Right forelimb (tissue), 1 donor: ENCODE results near the gene TSPO.

Experiments
- DNase-seq: peaks from one replicate; pipeline ENCODE4 v3.0.0-alpha.2; 2018

TSPO gene

DNA sequence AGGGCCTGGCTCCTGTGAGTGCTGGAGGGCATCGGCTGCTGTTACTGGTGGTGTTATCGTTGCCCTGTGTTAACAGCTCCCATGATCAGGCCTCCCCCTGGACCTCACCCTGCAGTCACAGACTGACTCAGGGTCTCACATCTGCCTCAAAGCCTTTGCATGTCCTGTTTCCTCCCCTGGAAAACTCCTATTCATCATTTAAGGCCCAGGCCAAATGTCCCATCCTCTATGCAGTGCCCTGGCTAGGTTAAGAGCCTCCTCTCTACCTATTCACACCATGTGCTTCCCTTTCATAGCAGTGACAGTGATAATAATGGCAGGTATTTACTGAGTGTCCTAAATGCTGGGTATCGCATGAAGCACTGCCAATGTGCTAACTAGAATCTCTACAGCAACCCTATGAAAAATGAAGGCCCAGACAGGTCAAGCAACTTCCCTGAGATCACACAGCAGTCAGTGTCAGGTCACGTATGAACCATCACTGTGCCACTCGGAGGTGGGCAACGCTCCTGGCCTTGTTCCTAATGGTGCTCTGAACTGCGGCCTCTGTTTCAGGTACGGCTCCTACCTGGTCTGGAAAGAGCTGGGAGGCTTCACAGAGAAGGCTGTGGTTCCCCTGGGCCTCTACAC lies 9.3 kb downstream of the TSPO start:
- no peak for DNase-seq

DNA sequence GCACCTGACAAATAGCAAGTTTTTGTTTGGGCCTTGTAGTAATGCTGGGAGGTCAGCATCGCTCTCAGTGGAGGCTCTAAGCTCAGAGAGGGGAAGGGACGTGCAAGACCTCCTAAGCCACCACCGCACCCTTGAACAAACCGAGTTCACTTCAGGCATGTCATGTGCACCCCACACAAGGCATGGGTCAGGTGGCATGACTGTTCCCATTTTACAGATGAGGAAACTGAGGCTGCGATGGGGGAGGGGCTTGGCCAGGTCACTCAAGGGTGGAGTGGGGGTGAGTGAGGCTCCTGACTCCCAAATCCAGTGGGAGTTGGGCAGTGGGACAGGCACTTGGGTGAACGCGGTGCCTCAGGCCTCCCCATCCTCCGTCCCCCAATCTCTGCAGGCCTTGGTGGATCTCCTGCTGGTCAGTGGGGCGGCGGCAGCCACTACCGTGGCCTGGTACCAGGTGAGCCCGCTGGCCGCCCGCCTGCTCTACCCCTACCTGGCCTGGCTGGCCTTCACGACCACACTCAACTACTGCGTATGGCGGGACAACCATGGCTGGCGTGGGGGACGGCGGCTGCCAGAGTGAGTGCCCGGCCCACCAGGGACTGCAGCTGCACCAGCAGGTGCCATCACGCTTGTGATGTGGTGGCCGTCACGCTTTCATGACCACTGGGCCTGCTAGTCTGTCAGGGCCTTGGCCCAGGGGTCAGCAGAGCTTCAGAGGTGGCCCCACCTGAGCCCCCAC lies 11.2 kb downstream of the TSPO start:
- DNase-seq, result no peak

DNA sequence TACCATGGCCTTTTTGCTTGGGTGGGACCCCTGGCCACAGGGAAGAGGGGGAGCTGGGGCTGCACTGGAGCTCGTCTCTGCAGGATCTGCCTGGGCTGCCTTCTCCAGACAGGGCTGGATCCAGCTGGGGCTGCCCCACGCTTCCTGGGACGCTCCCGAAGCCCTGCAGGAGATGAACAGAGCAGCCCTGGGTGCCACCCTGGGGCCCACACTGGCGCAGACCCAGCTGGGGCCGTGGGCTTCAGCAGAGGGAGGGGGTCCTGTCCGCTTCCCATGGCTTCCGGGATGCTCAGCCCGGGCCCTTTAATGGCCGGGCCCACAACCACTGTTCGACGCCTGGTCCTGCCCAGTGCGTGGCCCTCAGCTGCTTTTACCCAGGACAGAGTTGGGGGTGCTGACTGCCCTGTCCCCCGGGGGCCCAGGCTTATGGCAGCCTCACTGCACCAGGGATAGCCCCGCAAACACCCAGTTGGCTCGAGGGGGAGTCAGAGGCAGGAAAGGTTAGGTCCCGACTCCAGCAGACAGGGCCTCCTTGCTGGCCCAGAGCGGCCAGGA lies 12.0 kb downstream of the TSPO start:
- DNase-seq, result no peak

DNA sequence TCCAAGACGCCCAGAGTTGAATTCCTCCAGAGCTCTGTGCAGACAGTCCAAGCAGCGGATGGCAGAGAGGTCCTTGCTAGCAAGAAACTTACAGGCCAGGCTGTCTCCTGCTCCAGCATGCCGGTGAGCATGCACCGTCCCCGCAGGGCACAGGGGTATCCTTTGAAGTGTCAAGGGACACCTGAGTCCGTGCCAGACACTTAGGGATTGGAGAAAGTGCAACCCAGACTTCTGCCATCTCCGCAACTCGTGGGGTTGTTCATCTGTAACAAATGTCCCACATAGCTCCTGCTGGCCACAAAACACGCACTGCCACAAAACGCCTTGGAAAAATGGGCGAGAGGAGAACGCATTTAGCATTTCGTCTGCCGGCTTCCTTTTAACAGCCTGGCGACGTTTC lies 13.3 kb downstream of the TSPO start:
- no peak for DNase-seq

DNA sequence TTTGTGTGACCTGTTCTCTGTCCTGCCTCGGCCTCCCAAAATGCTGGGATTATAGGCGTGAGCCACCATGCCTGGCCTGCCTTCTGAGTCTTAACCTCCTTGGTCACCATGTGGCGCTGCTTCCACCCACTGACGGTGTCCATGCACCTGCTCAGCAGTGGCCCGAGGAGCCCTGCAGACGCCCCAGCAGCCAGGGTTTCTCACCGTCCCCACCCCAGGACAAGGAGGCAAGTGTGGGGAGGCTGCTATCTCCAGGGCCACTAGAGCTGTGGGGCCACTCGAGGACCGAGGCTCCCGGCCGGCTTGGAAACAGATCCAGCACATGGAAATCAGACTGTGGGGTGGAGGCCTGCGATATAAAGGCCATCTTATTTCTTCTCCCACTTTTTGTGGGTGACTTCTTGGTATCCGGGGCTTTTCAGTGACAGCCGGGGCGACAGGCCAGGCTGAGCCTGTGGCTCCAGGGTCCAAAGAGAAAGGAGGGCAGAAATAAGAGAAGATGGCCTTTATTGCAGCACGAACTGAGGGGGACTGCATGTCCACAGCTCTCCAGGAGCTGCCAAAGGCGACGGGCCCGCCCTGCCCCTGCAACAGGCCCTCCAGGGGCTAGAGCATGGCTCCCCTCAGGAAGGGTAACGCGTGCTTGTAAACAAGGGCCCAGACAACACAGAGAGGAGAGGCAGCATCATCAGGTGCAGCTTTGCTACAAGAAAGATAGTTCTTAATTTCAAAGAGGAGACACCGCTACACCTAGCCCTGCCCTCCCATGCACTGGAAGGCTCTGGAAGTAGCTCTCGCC lies 15.0 kb downstream of the TSPO start:
- DNase-seq, result no peak

DNA sequence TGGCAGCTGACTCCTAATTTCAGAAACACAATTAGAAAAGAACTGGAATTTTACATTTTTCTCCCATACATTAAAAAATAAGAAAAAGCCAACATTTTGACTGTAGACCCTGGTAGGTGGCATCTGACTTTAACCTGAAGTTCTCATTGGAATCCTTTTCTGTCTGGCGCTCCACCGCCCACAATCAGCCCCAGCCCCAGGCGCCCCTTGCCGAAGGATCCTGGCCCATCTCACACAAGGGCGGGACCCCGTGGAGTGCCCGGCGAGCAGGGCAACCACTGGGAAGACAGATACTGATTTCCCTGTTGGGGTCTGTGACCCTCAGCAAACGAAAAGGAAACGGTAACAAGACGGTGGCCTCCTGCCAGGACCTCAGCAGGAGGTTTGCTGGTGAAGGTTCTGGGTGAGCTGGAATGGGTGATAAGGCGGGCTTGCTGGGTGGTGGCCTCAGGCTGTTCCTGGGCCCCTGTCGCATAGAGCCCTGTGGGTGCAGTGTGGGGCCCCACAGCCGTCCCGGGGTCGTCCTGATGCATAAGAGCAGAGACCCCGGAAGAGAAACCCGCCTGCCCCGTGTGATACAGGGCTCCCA lies 15.7 kb downstream of the TSPO start:
- no peak for DNase-seq

DNA sequence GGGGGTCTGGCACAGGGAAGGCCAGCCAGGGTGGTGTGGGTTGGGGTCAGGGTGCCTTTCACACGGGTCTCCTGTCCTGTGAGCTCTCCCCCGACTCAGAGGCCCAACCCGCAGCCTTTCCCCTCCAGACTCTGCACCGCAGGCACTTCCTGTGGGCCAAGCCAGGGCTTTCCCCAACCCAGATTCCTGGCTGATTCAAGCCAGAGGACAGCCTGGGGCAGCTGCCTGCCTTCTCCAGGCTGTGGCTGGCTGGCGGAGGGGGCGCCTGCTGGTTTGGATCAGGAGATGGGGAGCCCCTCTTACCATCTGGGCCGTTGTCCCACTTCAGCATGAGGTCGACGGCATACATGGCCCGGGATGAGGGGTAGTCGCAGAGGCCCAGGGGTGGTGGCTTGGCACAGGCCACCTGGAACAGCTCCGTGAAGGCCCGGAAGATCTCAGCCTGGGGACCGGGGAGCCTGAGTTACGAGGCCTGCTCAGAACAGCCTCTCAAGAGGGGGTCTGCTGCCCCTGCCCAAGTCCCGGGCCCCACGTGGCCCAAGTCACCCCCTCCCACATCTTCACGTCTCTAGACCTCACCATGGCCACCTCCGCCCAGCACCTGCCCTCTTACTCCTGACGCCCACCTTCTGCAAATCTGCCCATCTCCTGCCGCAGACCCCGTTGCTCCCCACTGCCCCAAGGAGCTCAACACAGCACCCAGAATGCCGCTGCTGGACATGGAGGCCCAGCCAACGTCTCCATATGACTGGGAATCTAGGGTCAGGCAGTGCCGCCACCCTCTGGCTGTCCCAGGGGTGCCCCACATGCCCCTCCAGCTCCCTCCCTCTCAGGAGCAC lies 17.3 kb downstream of the TSPO start:
- DNase-seq, result no peak

DNA sequence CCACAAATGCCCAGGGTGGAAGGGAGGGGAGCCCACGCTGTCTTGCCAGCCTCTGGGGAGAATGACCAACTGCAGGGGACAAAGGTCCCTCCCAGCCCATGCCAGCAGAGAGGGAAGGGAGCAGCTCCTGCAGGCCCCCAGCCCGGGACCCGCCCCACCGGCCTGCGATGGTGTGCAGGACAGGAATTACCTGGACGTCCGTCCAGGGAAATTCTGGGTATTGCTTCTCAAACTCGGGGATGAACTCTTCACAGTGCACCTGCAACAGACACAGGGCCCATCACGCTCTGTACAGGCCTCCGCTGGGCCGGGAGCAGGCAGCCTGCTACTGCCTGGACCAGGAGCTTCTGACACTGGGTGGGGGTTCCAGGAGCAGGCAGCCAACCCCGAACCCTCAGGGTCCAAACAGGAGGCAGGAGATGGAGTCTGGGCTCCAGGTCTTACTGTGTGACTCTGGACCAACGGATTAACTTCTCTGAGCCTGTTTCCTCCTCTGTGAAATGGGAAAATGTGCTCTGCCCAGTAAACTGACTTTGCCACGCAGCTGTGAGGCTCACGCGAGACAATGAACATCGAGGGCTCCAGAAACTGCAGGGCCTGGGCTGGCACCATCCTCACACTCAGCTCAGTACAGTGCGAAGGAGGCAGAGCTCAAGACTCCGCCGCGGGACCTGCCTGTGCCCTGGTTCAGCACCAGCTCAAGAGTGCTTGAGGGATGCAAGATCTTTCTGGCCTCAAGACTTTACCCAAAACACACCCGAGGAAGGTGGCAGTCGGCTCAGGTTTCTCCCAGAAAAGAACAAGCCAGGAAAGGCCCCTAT lies 18.2 kb downstream of the TSPO start:
- no peak for DNase-seq

DNA sequence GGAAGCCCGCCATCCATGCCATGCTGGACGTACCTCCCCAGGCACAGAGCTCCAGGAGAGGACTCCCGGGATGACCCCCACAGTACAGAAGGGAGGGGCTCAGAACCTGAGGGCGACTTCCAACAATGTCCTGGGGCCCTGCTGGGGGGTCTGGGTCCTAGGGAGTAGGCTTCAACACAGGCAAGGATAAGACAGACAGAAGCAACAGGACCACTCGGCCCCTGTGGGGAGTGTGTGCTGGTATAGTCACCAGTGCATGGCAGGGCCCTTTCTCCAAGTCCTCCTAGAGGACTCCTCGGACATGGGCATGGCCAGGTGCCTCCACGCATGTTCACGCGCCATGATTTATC lies 18.7 kb downstream of the TSPO start:
- no peak for DNase-seq

DNA sequence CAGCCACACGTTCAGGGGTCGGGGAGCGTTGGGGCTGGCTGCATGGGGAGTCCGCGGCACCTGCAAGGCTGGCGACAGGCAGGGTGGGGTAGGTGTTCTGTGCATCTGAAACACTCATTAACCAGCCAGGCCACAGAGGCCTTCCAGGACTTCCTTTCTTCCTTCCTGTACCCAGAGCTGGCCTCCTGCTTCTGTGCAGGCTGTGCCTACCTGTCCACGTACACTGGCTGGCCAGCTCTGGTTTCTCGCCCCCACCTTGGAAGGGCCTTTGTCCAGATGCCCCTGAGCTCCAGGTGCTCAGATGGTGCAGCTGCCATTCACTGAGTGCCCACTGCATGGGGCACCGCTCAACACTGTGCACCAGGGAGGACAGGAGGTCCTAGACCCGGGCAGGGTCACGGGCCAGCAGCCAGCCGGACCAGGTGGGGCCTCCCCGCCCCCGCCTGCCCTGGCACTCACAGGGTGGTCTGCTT lies 19.7 kb downstream of the TSPO start:
- no peak for DNase-seq

DNA sequence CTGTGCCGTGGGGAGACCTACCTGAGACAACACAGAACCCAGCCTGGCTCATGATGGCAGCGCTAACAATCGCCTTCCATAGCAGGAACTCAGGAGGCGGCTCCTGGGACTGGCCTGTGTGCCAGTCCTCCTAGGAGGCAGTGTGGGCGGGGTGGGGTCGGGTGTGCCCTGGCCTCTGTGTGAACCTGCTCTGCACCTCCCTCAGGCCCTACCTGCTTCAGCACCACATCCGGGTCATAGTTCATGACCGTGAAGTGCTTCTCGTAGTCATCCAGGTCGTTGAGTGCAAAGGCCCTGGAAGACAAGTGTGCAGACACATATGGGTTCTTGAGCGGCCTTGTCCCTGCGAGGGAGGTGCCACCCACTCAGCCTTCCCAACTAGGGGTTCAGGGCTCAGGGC lies 20.2 kb downstream of the TSPO start:
- DNase-seq, result no peak

DNA sequence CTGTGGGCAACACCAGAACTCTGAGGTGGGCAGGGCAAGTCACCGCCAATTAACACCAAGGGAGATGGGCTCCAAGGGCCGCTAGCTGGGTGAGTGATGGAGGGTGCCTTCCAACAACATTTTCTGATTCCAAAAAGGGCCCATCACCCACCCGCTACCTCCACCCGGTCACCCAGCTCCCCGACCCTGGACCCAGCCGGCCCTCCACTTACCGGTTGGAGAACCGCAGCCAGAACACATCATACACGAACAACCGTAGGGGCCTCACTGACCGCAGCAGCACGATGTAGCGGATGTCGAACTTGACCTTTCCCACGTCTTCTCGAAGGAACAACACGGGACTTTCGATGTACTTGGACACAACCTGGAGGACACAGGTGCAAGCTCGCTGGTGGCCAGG lies 20.8 kb downstream of the TSPO start:
- no peak for DNase-seq

DNA sequence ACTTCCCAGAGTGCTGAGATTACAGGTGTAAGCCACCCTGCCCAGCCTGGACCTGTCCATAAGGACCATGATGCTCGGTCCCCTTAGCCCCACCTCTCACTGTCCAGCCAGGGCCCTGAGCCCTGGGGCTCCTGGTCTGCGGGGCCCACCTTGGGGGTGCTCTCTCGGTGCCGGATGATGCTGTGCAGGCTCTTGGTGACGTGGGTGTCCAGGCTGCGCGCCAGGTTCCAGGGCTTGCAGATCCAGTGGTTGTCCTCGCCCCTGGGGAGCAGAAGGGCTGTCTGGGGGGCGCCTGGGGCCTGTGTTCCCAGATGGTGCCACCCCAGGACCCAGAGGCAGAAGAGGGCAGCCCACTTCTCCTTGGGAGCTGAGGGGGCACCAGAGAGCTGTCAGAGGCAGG lies 22.2 kb downstream of the TSPO start:
- DNase-seq, result no peak

DNA sequence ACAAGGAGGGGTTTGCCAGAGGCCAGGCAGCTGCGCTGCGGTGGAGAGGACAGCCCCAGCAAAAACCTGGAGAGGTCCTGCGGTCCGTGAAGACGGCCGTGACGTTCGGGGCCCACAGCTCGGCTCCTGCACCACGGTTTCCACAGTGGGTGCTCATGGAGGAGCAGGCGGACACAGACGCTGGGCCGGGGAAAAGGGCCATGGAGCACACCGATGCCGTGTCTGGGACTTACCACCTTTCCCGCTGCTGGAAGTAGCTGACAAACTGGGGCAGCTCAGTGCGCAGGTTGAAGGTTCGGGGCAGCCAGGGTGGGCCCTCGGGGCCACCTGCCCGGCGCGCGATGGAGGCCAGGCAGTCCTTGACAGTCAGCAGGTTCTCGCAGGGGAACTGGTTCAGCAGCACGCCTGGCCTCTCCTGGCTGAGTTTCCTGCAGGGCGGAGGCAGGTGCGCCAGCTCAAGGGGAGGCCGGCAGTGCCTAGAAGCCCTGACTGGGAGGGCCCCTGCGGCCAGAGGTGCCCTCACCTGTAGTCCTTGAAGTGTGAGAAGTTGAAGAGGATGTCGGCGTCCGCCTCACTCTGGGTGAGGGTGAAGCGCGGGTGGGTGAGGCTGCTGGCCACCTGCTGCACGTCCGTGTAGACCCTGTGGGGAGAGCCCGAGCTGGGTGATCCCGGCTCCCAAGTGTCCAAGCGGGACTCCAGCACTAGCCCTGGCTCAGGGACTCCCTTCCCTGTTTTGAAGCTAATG lies 22.8 kb downstream of the TSPO start:
- no peak for DNase-seq

DNA sequence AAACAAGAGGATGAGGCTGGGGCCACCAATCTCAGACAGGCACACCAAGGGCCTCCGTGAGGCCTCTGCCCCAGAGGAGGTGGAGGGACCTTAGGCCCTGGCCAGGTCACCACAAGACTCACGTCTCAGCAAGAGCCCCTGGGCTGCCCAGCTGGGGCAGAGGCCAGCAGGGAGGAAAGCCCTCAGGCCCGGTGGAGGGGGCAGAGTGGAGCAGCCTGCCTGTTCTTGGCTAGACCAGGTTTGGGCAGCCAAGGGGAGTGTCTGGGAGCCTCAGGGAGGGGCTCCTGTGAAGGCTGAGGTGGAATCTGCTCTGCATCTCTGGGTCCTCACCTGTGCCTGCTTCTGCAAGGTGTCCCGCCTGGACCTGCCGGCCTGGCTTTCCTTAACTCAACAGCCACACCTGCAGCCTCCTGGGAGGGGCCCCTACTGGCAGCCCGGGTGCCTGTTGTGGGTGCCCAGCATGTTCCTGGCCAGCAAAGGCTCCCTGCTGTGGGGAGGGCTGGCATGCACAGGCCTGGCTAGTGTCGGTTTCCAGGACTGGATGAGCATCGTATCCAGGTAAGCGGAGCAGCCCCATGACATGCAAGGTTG lies 23.7 kb downstream of the TSPO start:
- no peak for DNase-seq

DNA sequence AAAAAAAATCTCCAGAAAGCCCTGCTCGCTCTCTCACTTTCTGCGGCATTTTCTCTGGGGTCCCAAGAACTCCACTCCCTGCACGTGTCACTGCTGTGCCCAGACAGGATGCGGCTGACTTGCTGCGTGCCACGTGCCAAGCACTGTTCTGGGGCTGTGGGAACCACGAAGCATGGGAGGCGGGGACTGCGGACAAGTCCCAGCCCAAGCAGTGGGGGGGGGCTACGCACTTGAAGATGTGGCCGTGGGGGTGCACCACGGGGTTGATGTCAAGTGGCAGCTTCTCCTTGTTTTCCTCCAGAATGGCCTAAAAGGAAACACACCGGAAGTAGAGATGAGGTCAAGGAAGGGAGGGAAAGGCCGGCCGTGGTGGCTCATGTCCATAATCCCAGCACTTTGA lies 24.7 kb downstream of the TSPO start:
- no peak for DNase-seq

DNA sequence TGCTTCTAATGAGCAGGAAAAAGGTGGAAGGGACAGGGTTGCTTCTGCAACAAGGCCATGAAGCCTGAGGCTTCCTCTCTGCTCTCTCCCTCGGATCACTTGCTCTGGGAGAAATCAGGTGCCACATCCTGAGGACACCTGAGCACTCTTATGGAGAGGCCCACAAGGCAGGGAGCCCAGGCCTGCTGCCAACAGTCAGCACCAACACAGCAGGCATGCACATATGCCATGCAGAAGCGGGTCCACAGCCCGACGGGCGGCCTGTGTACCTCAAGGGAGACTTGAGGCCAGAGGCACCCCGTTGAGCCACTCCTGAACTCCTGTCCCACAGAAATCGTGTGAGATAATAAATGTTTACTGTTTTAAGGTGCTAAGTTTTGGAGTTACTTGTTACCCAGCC lies 26.1 kb downstream of the TSPO start:
- no peak for DNase-seq

DNA sequence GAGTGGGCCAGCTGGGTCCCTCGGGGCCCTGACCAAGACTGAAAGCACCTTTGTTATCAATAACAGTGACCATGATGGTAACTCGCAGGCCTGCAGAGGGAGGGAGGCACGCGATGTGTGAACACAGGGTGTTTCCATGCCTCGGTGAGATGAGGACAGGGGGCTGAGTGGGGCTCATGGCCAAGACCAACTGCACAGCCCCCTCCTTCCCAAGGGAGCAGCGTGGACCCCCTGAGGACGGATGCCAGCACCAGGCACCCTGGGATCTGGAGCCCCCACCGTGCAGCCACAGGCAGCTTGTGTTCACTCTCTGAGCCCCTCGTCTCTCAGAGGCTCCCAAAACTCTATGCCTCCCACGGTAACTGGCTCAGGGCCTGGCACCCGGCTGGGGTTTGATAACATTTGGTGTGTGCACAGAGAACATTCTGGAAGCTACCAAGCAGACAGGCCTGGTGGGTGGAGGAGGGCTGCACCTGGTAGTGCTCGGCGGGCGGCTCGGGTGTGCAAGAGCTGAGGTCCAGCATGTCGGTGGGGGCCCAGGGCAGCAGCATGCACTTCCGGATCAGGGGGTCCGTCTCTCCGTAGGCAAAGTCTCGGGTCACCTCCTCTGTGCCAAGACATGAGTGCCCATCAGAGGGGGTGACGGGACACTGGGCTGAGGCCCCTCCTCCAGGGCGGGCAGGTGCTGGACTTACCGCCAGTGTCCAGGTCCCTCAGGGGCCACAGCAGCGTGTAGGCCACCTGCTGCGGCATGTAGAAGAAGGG lies 28.0 kb downstream of the TSPO start:
- DNase-seq, result no peak

DNA sequence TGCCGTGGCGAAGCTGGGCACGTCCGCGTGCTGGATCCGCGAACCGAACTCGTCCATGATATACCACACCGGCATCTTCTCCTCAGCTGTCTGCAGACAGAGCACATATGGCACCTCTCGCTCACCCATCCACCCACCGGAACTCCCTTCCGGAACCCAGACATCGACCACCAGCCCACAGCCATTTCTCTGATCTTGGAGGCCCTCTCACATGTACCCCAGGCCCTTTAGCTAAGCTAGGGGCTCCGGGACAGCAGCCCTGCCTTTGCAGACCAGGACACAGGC lies 28.5 kb downstream of the TSPO start:
- DNase-seq, result no peak

DNA sequence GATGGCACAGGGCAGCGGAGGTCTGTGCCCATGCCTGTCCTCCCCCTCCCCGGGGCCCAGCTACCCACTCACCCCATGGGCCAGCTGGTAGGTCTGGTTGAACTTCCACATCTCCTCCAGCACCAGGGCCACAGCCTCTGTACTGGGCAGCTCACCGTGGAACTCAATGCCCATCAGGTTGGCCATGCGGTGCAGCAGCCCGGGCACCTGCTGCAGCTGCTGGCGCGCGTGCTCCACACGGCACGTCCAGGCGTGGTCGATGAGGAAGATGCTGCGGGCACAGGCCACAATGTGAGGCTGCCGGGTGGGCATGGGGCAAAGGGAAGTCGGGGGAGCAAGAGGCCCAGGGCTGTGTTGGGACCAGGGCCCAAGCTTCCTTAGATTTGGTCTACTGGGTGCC lies 29.3 kb downstream of the TSPO start:
- DNase-seq, result no peak
